Measurements from ENCODE around the gene RHPN2.

- TF ChIP-seq, protein P1, sequence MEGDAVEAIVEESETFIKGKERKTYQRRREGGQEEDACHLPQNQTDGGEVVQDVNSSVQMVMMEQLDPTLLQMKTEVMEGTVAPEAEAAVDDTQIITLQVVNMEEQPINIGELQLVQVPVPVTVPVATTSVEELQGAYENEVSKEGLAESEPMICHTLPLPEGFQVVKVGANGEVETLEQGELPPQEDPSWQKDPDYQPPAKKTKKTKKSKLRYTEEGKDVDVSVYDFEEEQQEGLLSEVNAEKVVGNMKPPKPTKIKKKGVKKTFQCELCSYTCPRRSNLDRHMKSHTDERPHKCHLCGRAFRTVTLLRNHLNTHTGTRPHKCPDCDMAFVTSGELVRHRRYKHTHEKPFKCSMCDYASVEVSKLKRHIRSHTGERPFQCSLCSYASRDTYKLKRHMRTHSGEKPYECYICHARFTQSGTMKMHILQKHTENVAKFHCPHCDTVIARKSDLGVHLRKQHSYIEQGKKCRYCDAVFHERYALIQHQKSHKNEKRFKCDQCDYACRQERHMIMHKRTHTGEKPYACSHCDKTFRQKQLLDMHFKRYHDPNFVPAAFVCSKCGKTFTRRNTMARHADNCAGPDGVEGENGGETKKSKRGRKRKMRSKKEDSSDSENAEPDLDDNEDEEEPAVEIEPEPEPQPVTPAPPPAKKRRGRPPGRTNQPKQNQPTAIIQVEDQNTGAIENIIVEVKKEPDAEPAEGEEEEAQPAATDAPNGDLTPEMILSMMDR (IDR thresholded peaks at IDR 0.05): no peak
- no peak for TF ChIP-seq ZFX (IDR thresholded peaks at IDR 0.05; ENCODE audit: borderline replicate concordance)
Measured at GRCh38 chr19:33100894-33101644, 36.4 kb upstream of the RHPN2 start.
